AG10803 (cell line): ENCODE measurements around the gene SPOCK1.

ENCODE experiments used
- DNase-seq: peaks from one replicate; pipeline ENCODE4 v3.0.0; 2010; ENCODE audit warnings: low read depth
- H3K4me3 ChIP-seq: 2 replicates; pipeline ENCODE4 v1.5.1; 2011; ENCODE audit warnings: mild to moderate bottlenecking, low read length, control low read depth
- TF ChIP-seq, protein P1 (sequence below): conservative IDR thresholded peaks from 2 replicates; pipeline ENCODE4 v1.5.1; 2011; ENCODE audit warnings: mild to moderate bottlenecking, low read length, control low read depth, inconsistent platforms

Gene SPOCK1

DNA sequence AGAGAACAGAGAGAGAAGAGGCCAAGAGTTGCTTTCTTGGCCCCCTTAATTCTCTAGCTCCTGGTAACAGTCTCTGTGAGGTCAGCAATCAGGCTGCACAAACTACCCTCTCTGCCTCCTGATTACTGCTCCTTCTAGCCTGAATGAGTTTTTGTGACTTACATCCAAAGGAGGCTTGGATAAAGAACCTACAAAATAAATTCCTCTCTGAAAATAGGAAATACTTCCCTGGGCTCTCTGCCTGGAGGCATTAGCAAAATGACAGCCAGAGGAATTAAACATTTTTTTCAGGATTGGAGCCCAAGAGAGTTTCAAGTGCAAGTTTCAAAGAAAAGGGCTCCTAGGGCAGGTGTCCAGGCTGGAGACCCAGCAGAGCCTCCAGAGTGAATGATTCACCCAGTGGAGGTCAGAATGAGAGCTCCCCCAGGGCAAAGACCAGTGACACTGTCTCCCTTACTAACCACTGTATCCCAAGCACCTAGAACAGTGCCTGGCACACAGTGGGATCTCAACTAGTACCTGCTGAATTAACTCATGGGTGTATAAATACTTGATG, 162.5 kb downstream of the SPOCK1 start:
- DNase-seq, result no peak
- TF ChIP-seq, protein P1, sequence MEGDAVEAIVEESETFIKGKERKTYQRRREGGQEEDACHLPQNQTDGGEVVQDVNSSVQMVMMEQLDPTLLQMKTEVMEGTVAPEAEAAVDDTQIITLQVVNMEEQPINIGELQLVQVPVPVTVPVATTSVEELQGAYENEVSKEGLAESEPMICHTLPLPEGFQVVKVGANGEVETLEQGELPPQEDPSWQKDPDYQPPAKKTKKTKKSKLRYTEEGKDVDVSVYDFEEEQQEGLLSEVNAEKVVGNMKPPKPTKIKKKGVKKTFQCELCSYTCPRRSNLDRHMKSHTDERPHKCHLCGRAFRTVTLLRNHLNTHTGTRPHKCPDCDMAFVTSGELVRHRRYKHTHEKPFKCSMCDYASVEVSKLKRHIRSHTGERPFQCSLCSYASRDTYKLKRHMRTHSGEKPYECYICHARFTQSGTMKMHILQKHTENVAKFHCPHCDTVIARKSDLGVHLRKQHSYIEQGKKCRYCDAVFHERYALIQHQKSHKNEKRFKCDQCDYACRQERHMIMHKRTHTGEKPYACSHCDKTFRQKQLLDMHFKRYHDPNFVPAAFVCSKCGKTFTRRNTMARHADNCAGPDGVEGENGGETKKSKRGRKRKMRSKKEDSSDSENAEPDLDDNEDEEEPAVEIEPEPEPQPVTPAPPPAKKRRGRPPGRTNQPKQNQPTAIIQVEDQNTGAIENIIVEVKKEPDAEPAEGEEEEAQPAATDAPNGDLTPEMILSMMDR, result no peak
- no peak overlapping the region for H3K4me3 ChIP-seq

DNA sequence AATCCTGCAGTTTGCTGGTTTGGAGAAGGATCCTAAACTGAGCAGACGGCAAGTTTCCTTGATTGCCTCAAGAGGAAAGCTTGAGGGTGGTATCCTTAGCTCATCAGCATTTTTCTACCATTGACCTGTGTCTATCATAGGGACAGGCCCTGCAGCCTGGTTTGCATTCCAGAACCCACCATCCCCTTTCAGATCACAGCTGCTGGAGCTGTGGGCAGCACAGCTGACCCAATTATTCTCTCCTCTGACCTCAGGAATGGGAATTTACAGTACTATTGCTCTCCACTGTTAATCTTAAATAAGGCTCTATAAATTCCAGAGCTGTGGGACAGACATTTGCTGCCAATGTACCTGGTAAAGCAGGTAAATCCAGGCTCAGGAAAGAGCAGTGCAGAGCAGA, 163.0 kb downstream of the SPOCK1 start:
- H3K4me3 ChIP-seq, result no peak overlapping the region
- TF ChIP-seq, protein P1, result no peak
- peak; percentile 29 for DNase-seq

DNA sequence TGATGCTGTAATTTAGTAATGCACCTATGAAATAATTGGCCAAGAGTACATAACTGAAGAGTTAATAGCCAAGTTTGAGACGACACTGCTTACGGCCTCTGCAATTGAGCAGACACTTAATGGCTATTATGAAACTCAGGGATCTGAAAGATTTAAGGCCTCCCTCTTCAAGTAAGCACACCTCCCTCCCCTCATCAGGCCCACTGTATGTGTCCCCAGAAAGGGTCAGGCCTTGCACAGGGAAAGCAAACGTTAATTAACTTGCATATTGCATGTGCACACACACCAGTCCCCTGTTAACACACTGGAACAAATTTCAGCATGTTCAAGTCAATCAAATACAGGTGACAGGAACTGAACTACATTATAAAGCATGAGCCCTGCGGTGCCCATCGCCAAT, 163.6 kb downstream of the SPOCK1 start:
- no peak overlapping the region for H3K4me3 ChIP-seq
- DNase-seq, result no peak
- TF ChIP-seq, protein P1, result no peak

DNA sequence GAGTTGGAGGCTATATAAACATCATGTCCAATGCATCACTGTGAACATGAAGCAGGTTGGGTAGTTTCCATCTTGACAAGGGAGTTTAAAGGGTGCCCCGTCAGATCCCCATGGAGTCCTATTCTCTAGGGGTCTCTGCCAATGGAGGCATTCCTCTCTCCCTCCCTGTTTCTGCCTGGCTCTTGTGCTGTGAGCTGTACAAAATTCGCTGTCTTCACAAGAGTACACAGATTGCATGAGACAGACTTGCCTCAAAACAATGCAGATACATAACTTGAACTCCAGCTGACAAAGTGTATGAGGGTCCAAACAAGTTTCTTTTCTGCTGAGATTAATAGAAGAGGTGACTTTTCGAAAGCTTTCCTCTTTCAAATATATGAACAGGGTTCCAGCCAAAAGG, 165.2 kb downstream of the SPOCK1 start:
- no peak overlapping the region for H3K4me3 ChIP-seq
- no peak for DNase-seq
- TF ChIP-seq, protein P1, result no peak

DNA sequence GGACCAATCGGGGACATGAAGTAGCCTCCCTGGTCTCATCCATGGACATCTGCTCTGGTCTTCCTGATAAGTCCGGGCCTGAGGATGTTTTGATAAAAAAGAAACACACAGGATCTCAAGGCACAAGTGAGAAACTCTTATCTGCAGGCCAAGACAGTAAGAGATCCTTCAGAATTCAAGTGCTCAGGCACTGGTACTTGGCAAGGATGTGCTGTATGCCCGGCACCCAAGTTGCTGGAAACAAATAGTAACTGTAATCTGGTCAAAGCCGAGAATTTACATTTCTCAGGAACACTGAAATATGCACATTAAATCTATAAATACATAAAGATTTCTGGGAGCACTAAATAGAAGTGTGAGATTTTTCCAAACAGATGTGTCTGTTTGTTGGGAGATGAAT, 165.7 kb downstream of the SPOCK1 start:
- DNase-seq, result no peak
- H3K4me3 ChIP-seq, result no peak overlapping the region
- TF ChIP-seq, protein P1, result no peak

DNA sequence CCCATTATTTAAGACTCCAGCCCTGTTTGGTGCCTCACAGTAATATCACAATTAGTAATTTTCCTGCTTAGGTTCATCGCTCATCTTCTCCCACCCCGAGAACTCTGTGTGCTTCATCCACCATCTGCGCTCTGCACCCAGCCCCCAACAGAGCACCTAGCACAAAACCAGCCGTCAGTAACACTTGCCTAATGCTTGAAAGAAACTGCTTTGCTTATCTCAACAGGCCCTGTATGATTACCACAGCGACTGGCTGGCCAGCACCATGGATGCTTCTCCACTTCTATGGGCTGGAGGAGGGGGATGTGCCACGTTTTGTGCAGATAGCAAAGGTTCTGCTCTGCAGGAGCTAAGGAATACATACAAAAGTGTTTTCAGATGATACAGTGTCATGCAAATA, 166.8 kb downstream of the SPOCK1 start:
- no peak for DNase-seq
- H3K4me3 ChIP-seq, result no peak overlapping the region
- TF ChIP-seq, protein P1, result no peak

DNA sequence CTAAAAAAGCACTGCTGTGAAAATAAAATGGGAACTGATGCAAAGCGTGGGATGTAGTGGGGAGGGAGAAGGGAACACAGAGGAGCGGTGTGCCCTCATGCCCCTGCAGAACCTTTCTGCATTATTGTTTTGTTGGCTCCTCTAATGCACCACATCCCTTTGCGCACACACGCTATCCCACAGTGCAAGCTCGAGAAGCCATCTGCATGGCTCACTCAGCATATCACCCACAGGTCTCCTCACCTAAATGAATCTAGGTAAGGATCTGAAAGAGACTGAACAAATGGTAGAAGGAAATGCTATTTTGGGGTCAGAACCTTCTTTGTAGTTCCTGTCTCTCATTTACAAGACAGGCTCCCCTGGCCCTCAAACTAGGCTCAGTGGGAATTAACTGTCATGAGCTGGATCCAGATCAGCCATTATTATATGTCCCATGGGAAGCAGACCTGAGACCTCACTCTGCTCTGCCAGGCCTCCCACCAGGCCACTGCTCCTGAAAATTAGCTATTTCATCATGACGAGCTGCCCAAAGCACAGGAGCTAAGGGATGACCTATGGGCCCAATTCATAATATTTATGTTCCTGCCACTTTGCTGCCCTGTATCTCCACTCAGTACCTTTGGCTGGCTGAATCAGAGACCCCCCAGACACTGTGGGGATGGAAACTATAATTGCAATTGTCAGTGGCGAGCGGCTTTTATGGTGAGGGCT, 169.4 kb downstream of the SPOCK1 start:
- H3K4me3 ChIP-seq, result no peak overlapping the region
- no peak for DNase-seq
- TF ChIP-seq, protein P1, result no peak
